Heart left ventricle (tissue), 16 donors: Measurements from ENCODE around the gene SLCO3A1. TPM values are rescaled to one million over a fixed set of nuclear protein-coding genes. Genes with fewer than 3 reads are reported as not detected.

ENCODE experiments used
- ATAC-seq, 4 donors: fragments of 200-7000 bp; cut with Tn5 transposase; one replicate each; pipeline ENCODE4 v1.9.1; 2020 to 2022; ENCODE audit warnings: moderate library complexity in 4 of 4, mild to moderate bottlenecking in 3 of 4, moderate number of reproducible peaks in 1 of 4
- DNase-seq, 5 donors: peaks; one replicate each; pipeline ENCODE4 v3.0.0-alpha.2; 2020
- H3K27ac ChIP-seq, 12 donors: fragments of 200-600 bp; sonication (generic) in 4 of 12; one replicate each; pipeline versions ENCODE4 v1.5.0 to v1.8.0; 2016 to 2022; ENCODE audit warnings: mild to moderate bottlenecking in 2 of 12
- H3K27me3 ChIP-seq, 9 donors: fragments of 200-600 bp; sonication (generic) in 2 of 9; one replicate each; pipeline versions ENCODE4 v1.5.1 to v1.8.0; 2016 to 2022; ENCODE audit warnings: mild to moderate bottlenecking in 3 of 9
- H3K36me3 ChIP-seq, 9 donors: fragments of 200-600 bp; sonication (generic) in 2 of 9; one replicate each; pipeline versions ENCODE4 v1.5.0 to v1.8.0; 2018 to 2022; ENCODE audit warnings: mild to moderate bottlenecking in 2 of 9
- H3K4me1 ChIP-seq, 12 donors: fragments of 200-600 bp; sonication (generic) in 4 of 12; one replicate each; pipeline versions ENCODE4 v1.5.0 to v1.8.0; 2016 to 2022; ENCODE audit warnings: mild to moderate bottlenecking in 3 of 12
- H3K4me3 ChIP-seq, 12 donors: fragments of 200-600 bp; sonication (generic) in 4 of 12; one replicate each; pipeline versions ENCODE4 v1.5.0 to v1.8.0; 2017 to 2022; ENCODE audit warnings: mild to moderate bottlenecking in 9 of 12, moderate library complexity in 4 of 12
- H3K9me3 ChIP-seq, 12 donors: fragments of 200-600 bp; sonication (generic) in 4 of 12; one replicate each; pipeline versions ENCODE4 v1.5.0 to v1.8.0; 2016 to 2022; ENCODE audit warnings: mild to moderate bottlenecking in 1 of 12
- CTCF ChIP-seq, 12 donors: fragments of 200-600 bp; sonication (generic) in 4 of 12; IDR thresholded peaks; one replicate each; pipeline versions ENCODE4 v1.5.0 to v1.8.0; 2018 to 2022; ENCODE audit warnings: antibody characterized with exemption in 12 of 12, mild to moderate bottlenecking in 5 of 12
- POLR2A ChIP-seq, 2 donors: fragments of 450-650 bp; IDR thresholded peaks; one replicate each; pipeline ENCODE4 v1.6.1; 2017; ENCODE audit warnings: antibody characterized with exemption in 2 of 2, mild to moderate bottlenecking in 2 of 2, moderate library complexity in 2 of 2
- WGBS, 4 donors: extraction: QIAGEN DNeasy Blood & Tissue Kit in 2 of 4; methylation state at CpG; one replicate each; pipeline versions ENCODE4 v1.1.5 to v1.1.7; 2013 to 2018; 5-methylcytosine and 5-hydroxymethylcytosine counted together
- intact Hi-C, 10 donors: fragments of 100-400 bp; cut with DNase I; formaldehyde crosslinking; loops; one replicate each; pipeline versions ENCODE4 v1.11.1 to v1.14.2; 2022
- polyA plus RNA-seq, 2 donors: library from polyadenylated mRNA; stranded (reverse); fragments of 200-250 nt; gene quantifications; one replicate each; pipeline ENCODE4 v1.2.3, GENCODE V29; 2013
- total RNA-seq, 9 donors: library from RNA; depleted of rRNA in 2 of 9; stranded (reverse); fragments of >200 nt in 2 of 9; fragmentation: NEBNext Ultra II Directional in 3 of 9; extraction: Animal tissue kit (Norgen Biotek cat#: 25700) in 3 of 9; gene quantifications; one replicate each; pipeline versions ENCODE4 v1.1.0 to v1.2.4, GENCODE V29; 2016 to 2023
- donor health status: ischemic (EF 13 %, LVEDD 7.1; RV severe dilation, severe dysfunction).
- donor health status: healthy with polysubstance abuse.
- donor health status: DM: no; HTN: yes; CAD: no.
- donor health status: DM: no; HTN: no; CAD: no.
- donor health status: ischemic (EF 25% LVEDD 6.9; RV normal size, moderate dysfunction).
- donor health status: ischemic (EF 25% LVEDD 5.7; RV mildly dilated, moderate dysfunction).
- donor health status: healthy.
- donor health status: DM: yes; HTN: yes; CAD: no.
- donor health status: ischemic (EF 35%, LVEDD 5.7; RV mildly dilated, moderate dysfunction).
- donor health status: nonischemic (EF 11% LVEDD 7.7; RV severe dilation, severe dysfunction).
- donor health status: DM: yes; HTN: yes; CAD: no.
- donor health status: PGD.
- donor health status: ischemic (EF 29% LVEDD 5.4; RV normal size, mild dysfunction).
- donor health status: nonischemic (EF 23%, LVEDD 6.1; RV moderate dilation, normal function).

Gene SLCO3A1
- total and polyA plus RNA-seq, 11 donors = 26.3 to 64.2 (median 50.2) TPM

GRCh38 chr15:91909111-91909510, 55.6 kb downstream of the SLCO3A1 start:
- DNase-seq = no peak
- Histone ChIP-seq H3K4me3 (no peak overlapping the region), H3K4me1 (peaks cover 3 to 52% (median 19%) of the 10 kb centered on the region in 12 donors), H3K27ac (no peak overlapping the region), H3K36me3 (peaks cover 0 to 6% (median 0%) of the 10 kb centered on the region in 9 donors), H3K27me3 (no peaks in the 10 kb centered on the region), H3K9me3 (no peaks in the 10 kb centered on the region)
- no peak for ATAC-seq
- intact Hi-C loops = loop anchor here in 1 of 10 donors (5.0 kb wide), 1 partner anchor 37 kb away; no protein-coding TSS in a partner anchor
- TF ChIP-seq CTCF (IDR thresholded peaks at IDR 0.05) (no peak), POLR2A (IDR thresholded peaks at IDR 0.05) (no peak)
- WGBS, 4 donors = 90 to 98% (median 98%) methylated on average over 2 of the region's 2 CpGs

GRCh38 chr15:91909574-91909973, 56.1 kb downstream of the SLCO3A1 start:
- Histone ChIP-seq H3K9me3 (no peaks in the 10 kb centered on the region), H3K27me3 (no peaks in the 10 kb centered on the region), H3K4me1 (peaks cover 3 to 52% (median 21%) of the 10 kb centered on the region in 12 donors), H3K27ac (no peak overlapping the region), H3K36me3 (peaks cover 0 to 6% (median 0%) of the 10 kb centered on the region in 9 donors), H3K4me3 (no peak overlapping the region)
- no peak for ATAC-seq
- 87 to 90% (median 90%) methylated on average over 7 of the region's 7 CpGs for WGBS, 4 donors
- intact Hi-C loops = loop anchor here in 1 of 10 donors (5.0 kb wide), 1 partner anchor 37 kb away; no protein-coding TSS in a partner anchor
- DNase-seq = no peak
- TF ChIP-seq POLR2A (IDR thresholded peaks at IDR 0.05) (no peak), CTCF (IDR thresholded peaks at IDR 0.05) (no peak)

GRCh38 chr15:91911844-91912243, 58.3 kb downstream of the SLCO3A1 start:
- WGBS, 4 donors = 91 to 98% (median 95%) methylated on average over 7 of the region's 7 CpGs
- no peaks in the 10 kb centered on the region for H3K9me3 ChIP-seq
- H3K27ac ChIP-seq = no peak overlapping the region
- H3K4me3 ChIP-seq = no peak overlapping the region
- no peak for ATAC-seq
- H3K27me3 ChIP-seq = no peaks in the 10 kb centered on the region
- intact Hi-C loops = no loop called here
- DNase-seq = no peak
- peaks cover 0 to 15% (median 10%) of the 10 kb centered on the region in 9 donors for H3K36me3 ChIP-seq
- H3K4me1 ChIP-seq = peaks cover 3 to 52% (median 19%) of the 10 kb centered on the region in 12 donors
- TF ChIP-seq POLR2A (IDR thresholded peaks at IDR 0.05) (no peak), CTCF (IDR thresholded peaks at IDR 0.05) (no peak)

- Histone ChIP-seq H3K4me1 (peaks cover 3 to 52% (median 21%) of the 10 kb centered on the region in 12 donors), H3K27me3 (no peaks in the 10 kb centered on the region), H3K36me3 (peaks cover 0 to 19% (median 12%) of the 10 kb centered on the region in 9 donors), H3K9me3 (no peaks in the 10 kb centered on the region), H3K4me3 (no peak overlapping the region), H3K27ac (no peak overlapping the region)
- 59 to 71% (median 63%) methylated on average over 4 of the region's 4 CpGs for WGBS, 4 donors
- no peak for ATAC-seq
- no peak for TF ChIP-seq CTCF (IDR thresholded peaks at IDR 0.05)
- TF ChIP-seq POLR2A (IDR thresholded peaks at IDR 0.05) = no peak
- intact Hi-C loops = no loop called here
- no peak for DNase-seq
Observed at GRCh38 chr15:91912336-91912735, 58.8 kb downstream of the SLCO3A1 start.
